ENCODE measurements around the gene NINL.
"Not testable (repeated sequence)": the region's sequence is repeated elsewhere in the genome, so short reads cannot be mapped to it uniquely, and the experiment has no call there.

NINL gene
- total RNA-seq, result 9.2 to 20.3 reads per million in 2 donors

GRCh38 chr20:25584905-25585704, at the start of gene NINL:
TSS of gene NINL (minus strand) at chr20:25585531. CDS start at chr20:25526587, 58,944 bp downstream.
- DNase-seq, result peak; percentile 16

GRCh38 chr20:25632940-25633790, 47.8 kb upstream of the NINL start:
- DNase-seq, result no peak

GRCh38 chr20:25630615-25631014, 45.3 kb upstream of the NINL start:
- not testable (repeated sequence) for DNase-seq

GRCh38 chr20:25629816-25630499, 44.6 kb upstream of the NINL start:
- no peak for DNase-seq

- no peak for DNase-seq
Observed at GRCh38 chr20:25626779-25627178, 41.4 kb upstream of the NINL start.

GRCh38 chr20:25624500-25624939, 39.2 kb upstream of the NINL start:
- DNase-seq, result no peak

GRCh38 chr20:25623736-25624499, 38.6 kb upstream of the NINL start, which contains the start of gene NANP:
TSS of gene NANP (minus strand) at chr20:25624014. CDS start at chr20:25623948, 66 bp downstream.
- DNase-seq, result peak; percentile 70

GRCh38 chr20:25623225-25623735, 37.9 kb upstream of the NINL start:
- peak; percentile 16 for DNase-seq

- DNase-seq, result no peak
Observed at GRCh38 chr20:25622450-25623224, 37.3 kb upstream of the NINL start.

- DNase-seq, result no peak
Observed at GRCh38 chr20:25622049-25622448, 36.7 kb upstream of the NINL start.

GRCh38 chr20:25619514-25619913, 34.2 kb upstream of the NINL start:
- DNase-seq, result no peak

GRCh38 chr20:25608774-25609173, 23.4 kb upstream of the NINL start:
- no peak for DNase-seq

GRCh38 chr20:25606094-25606695, 20.9 kb upstream of the NINL start:
- DNase-seq, result no peak

GRCh38 chr20:25605148-25605547, 19.8 kb upstream of the NINL start:
- DNase-seq, result no peak

GRCh38 chr20:25604611-25605010, 19.3 kb upstream of the NINL start:
- no peak for DNase-seq

- not testable (repeated sequence) for DNase-seq
Observed at GRCh38 chr20:25602914-25603309, 17.6 kb upstream of the NINL start.

- not testable (repeated sequence) for DNase-seq
Observed at GRCh38 chr20:25602191-25602913, 17.0 kb upstream of the NINL start.

GRCh38 chr20:25601659-25602058, 16.3 kb upstream of the NINL start:
- no peak for DNase-seq

- no peak for DNase-seq
Observed at GRCh38 chr20:25600632-25601031, 15.3 kb upstream of the NINL start.
